Left colon (tissue), 2 donors: ENCODE data around the gene TIMP1. TPM values are rescaled to one million over a fixed set of nuclear protein-coding genes. Genes with fewer than 3 reads are reported as not detected.

ENCODE experiments used
- ATAC-seq: fragments of 200-7000 bp; cut with Tn5 transposase; one replicate; pipeline ENCODE4 v1.9.1; 2020; ENCODE audit warnings: mild to moderate bottlenecking, moderate library complexity
- DNase-seq, 2 donors: peaks; one replicate each; pipeline ENCODE4 v3.0.0-alpha.2; 2020
- intact Hi-C, 2 donors: fragments of 100-400 bp; cut with DNase I in 1 of 2; cut with micrococcal nuclease in 1 of 2; formaldehyde crosslinking; loops; one replicate each; pipeline versions ENCODE4 v1.11.2 to v1.14.0; 2022; cut with DNase I, micrococcal nuclease
- microRNA-seq, 2 donors: library from miRNA; unstranded; fragments of <30 nt; microRNA quantifications; one replicate each; pipeline versions ENCODE4 v1.1.0 to v1.2.0, GENCODE V29; 2020
- total RNA-seq, 2 donors: library from RNA; stranded (reverse); fragmentation: NEBNext Ultra II Directional; extraction: Animal tissue kit (Norgen Biotek cat#: 25700); gene quantifications; one replicate each; pipeline ENCODE4 v1.2.1, GENCODE V29; 2021
- donor health status: DM: no; HTN: no; CAD: no.
- donor health status: DM: yes; HTN: yes; CAD: no.

TIMP1 gene
- total RNA-seq, 2 donors from 2014 or later, result 35.1 to 80.1 TPM

DNA sequence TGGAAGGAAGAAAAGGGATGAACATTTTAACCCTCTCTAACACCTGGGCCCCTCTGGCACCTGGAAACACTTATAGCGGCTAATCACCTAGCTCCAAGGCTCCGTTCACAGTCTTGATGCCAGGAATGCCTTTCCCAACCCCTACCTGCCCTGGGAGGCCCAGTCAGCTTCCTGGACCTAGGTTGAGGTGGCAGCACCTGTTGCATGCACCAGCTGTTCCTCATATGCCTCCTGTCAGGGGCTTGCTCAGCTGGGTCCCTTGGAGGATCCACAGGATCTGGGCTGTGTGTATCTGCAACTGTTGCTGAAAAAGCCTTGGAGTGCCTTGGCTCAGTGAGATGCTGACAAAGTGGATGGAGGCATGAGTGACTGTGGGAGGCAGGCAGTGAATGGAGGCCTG is 43.1 kb downstream of the TIMP1 start:
- DNase-seq (no peak), ATAC-seq (no peak)
- intact Hi-C loops, result no loop called here

DNA sequence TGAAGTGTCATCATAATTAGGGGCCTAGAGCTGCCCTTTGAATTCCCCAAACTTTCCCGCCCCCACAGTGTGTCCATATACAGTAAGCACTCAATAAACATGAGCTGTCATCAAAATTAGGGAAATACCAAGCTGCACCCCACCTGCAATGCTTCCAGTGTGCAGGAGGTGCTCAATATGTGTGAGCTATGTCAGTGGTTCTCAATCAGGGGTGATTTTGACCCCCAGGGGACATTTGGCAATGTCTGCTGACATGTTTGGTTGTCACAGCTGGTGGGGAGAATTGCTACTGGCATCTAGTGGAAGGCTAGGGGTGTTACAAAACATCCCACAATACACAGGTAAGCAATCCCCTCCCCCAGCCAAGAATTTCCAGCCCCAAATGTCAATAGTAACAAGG is 46.7 kb downstream of the TIMP1 start:
- DNase-seq (no peak), ATAC-seq (no peak)
- intact Hi-C loops, result no loop called here

DNA sequence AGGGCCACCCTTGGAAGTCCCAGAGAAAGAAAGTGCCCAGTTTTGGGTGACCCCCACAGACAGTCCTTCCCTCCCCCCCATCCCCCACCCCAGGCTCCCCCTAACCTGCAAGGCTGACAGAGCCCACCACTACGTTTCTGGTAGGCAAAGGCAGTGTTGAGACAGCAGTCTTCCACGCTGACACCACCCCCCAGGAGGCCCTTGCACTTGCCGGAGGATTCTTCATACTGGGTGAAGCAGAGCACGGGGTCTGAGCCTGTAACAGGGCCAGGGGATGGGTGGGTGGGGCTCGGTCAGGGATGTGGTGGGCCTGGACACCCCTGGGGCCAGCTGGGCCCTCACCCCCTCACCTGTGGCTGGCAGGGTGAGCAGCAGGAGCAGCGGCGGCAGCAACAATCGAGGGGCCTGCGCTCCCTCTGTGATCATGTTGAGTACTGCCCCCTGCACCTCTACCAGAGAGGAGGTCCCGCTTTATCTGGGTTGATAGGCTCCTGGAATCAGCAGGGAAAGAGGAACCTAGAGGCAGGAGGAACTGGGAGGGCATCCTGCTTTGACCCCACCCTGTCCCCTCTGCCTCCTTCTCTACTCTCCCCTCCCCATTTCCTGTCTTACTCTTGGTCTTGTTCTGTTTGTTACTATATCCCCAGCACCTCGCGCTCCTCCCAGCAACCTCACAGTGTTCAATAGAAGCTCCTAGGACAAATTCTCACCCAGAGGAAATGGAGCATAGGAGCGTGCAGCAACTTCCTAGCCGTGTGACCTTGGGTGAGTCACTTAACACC is 47.4 kb downstream of the TIMP1 start, which contains the start of gene CFP:
Gene CFP (minus strand): TSS at position 512 of the 782 bp plus-strand sequence. CDS start 86 bp downstream, at position 426.
- no peak for ATAC-seq
- no peak for DNase-seq
- intact Hi-C loops, result no loop called here

DNA sequence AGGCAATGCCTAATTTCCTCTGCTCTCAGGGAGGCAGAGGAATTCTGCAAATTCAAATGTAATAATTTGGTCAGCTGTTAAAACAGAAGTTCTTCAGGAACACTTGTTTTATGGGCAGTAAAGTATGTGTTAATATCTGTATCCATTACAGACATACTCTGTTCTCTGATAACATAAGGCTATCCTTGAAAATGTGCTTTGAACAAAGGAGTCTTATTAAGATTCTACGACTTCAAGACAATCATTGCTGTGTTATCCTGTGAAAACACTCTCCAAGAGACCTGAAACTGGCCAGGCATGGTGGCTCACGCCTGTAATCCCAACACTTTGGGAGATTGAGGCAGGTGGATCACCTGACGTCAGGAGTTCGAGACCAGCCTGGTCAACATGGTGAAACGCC is 49.4 kb downstream of the TIMP1 start:
- ATAC-seq, result no peak
- DNase-seq, result no peak
- intact Hi-C loops, result no loop called here

DNA sequence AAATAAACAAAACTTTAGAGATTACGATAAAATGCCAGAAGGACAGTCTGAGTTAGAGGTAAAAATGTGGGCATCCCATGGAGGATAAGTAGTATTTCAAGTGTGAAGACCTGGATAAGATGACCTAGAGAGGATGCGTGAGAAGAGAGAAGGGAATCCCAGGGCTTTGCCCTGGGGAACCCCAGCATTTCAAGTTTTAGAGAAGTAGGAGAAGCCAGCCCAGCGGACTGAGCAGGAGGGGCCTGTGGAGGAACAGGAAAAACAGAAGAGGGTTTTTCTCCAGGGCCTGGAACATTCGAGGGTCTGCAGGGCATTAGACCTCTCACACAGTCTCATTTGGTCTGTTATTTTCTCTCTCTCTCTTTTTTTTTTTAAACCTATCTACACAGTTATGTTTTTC is 50.4 kb downstream of the TIMP1 start:
- DNase-seq (no peak), ATAC-seq (no peak)
- intact Hi-C loops, result no loop called here

DNA sequence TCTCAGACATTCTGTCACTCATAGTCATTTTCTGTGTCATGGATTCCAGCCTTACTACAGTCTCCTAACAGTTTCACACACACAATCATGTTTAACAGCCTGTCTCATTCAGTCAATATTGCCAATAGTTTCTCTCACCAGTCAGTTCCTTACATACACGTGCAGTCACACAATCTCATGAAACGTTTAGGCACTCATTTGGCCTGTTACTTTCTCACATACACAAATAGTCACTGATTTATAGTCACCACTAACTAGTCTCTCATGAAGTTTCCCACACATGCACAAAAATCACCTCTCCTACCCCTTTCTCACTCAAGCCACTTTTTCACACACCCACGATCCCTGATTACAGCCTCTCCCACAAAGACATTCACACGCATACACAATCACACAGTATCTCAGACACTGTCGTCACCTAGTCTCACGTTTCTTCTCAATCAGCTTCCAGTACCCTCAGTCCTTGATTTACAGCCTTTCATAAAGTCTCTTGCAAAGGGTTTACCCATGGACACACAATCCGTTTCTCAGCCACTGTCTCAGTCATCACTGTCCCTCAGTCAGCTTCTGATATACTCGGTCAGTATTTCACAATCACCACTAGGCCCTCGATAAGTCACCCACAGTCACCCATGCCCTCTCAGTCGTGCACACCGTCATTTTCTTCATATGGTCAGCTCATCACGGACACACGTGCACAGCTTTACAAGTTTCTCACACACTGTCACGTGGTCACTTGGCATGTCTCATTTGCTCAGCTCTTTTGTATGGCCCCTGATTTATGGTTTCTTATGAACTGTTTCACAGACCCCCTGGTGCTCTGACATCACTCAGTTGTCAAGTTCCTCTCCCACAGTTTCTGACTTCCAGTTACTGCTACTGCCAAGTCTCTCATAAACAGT is 51.7 kb downstream of the TIMP1 start:
- intact Hi-C loops, result no loop called here
- ATAC-seq (no peak), DNase-seq (no peak)

DNA sequence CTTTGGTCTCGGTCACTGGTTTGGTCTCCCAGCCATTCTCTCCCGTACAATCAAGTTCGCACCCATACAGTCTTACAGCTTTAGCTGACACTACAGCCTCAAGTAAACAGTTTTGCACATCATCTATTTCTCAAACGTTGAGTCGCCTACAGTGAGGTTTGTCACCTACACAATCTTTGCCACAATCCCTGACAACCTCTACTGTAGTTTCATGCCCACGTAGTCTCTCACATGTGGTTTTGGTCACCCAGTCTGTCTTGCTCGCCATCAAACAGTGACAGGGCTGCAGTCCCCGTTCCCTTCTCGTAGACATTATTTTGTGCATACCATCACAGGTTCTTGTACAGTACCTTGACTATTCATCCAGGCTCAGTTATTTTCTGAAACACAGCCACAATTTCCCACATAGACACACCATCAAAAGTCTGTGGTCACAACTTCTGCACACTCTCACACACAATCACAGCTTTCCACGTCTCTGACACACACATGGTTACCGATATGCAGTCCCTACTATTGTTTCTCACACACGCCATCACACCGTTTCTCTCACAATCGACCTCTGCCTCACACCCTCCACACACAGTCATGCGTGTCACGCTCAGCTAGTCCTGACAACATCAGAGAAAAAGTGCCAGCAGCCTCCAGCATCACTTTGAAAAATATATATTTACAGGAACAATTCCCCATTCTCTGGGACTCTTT is 52.8 kb downstream of the TIMP1 start:
- intact Hi-C loops, result no loop called here
- DNase-seq (no peak), ATAC-seq (no peak)

Small RNA genes lying within 50 kb of the gene (microRNA-seq; reads per million reads assigned to microRNA genes)
- 0 reads per million in 2 donors for gene MIR4769

Other genes with a start within 250 kb of the TIMP1 start
- gene ZNF157, start 211.9 kb upstream of the TIMP1 start, total RNA-seq, result under 1 TPM in 1 of 2 donors, not detected in 1; 0.17 TPM
- gene ZNF41, start 99.2 kb upstream of the TIMP1 start, total RNA-seq, result 10 to 100 TPM; 12.8 to 14.1 TPM
- 100 to 1,000 TPM in 1 of 2 donors, 10 to 100 TPM in 1; 88.8 to 106 TPM for gene ARAF, start 21.2 kb upstream of the TIMP1 start, total RNA-seq
- gene SYN1, start 37.4 kb downstream of the TIMP1 start, total RNA-seq, result under 1 TPM; 0.50 to 0.73 TPM
- 1 to 10 TPM; 1.2 to 3.5 TPM for gene CFP, start 47.5 kb downstream of the TIMP1 start, total RNA-seq
- gene ELK1, start 68.1 kb downstream of the TIMP1 start, total RNA-seq, result 10 to 100 TPM; 23.7 to 26.9 TPM
- 100 to 1,000 TPM; 109 to 111 TPM for gene UXT, start 76.7 kb downstream of the TIMP1 start, total RNA-seq